GM19023 (cell line): ENCODE measurements around the gene SLC35E4.

ENCODE experiments used
- ATAC-seq: cut with Tn5 transposase; IDR thresholded peaks from one replicate; pipeline ENCODE4 v1.9.1; 2021; ENCODE audit warnings: mild to moderate bottlenecking, moderate library complexity; ENCODE audit not compliant: unreplicated experiment

Gene SLC35E4

DNA sequence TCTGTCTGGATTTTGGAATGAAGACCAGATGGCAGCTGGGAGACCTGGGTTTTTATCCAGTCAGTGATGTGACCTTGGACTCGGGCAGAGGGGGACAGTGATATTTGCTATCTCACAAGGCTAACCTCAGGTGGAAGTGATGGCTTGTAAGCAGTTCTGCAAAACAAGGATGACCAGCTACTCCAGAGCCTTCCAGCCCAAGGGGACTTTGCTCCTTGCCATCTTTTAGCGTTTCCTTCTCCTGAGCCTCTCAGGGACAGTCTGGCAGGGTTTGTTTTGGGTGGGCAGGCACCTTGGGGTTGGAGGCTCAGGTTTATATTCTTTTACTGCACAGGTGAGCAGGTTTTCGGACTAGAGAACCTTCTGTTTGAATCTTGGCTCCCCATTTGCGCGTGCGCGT is 49.6 kb downstream of the SLC35E4 start:
- ATAC-seq, result no peak

DNA sequence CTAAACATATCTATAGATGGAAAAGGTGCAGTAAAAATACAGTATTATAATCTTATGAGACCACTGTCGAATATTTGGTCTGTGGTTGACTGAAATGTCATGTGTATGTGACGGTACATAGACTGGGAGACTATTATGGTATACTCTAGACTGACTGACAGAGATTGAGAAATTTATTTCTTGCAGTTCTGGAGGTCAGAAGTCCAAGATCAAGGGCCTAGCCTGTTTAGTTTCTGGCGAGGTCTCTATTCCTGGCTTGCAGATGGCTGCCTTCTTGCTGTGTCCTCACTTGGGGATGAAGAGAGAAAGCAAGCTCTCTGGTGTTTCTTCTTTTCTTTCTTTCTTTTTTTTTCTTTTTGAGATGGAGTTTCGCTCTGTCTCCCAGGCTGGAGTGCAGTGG is 51.8 kb downstream of the SLC35E4 start:
- ATAC-seq, result no peak

DNA sequence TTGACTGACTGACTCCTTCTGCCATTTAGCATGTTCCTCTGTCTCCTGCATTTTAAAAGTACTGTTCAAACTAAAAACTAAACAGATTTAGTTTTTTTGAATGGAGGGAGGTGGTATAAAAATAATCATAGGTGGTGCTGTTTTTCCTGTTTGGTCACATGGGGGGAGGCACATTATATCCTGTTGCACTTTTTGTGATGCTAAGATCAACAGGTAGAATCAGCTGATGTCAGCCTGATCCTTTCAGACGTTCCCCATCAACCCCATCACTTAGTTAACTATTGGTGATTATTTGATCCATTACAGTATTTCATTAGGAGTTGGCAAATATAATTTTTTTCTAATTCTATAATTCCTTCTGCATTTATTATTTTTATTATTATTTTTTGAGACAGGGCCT is 54.0 kb downstream of the SLC35E4 start:
- no peak for ATAC-seq

DNA sequence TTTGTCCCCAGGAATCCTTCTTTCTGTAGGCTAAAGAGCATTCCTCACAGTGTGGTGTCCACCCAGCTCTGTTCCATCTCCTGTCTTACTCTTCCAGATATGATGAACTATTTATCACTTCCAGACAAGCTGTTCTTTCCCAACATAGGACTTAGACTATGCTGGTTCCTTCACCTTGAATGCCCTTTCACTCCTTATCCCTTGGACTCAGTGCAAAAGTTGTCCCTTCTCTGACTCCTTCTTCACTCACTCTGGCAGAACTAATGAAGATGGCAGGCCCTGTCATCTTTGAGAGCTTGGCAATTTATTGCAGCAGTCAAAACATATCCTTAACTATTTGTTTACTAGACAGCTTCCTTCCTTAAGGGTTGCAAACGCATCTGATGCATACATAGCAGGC is 55.6 kb downstream of the SLC35E4 start:
- ATAC-seq, result no peak

DNA sequence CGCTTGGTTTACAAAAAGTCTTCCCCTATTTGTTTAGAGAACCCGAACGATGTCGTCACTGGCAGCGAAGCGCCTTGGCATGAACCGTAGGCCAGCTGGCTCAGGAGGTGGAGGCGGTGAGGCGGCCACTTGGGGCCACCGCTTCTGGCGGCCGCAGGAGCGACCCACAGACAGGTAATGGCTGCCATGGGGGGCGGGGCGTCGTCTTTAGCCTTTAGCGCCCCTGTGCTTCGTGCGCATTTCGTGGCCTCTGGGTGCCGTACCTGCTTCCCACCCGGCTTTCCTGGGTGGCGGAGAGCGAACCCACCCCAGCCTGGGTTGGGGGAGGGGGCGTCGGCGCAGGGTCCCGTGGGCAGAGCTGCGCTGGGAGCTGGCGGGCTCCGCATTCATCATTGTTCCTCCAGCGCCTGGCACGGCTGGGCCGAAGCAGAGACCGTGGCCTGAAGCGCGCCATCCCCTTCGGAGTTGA is 58.6 kb downstream of the SLC35E4 start:
- ATAC-seq, result no peak

DNA sequence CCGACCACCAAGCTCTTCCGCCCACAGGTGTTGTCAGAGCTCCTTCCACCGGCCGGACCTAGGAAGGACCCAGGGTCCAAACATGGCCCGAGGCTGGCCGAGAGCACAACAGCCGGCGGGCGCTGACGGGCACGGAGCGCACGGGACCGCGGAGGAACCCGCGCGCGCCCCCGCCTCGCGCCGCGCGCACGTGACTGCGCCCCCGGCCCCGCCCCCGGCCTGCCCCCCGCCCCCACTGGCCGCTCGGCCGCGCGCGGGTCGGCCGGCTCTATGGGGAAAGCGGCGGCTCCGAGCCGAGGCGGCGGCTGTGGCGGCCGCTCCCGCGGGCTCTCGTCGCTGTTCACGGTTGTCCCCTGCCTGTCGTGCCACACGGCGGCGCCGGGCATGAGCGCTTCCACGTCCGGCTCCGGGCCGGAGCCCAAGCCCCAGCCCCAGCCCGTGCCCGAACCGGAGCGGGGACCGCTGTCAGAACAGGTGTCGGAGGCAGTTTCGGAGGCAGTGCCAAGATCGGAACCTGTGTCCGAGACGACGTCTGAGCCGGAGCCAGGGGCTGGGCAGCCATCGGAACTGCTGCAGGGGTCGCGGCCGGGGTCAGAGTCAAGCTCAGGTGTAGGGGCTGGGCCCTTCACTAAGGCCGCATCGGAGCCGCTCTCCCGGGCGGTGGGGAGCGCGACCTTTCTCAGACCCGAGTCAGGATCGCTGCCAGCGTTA is 59.2 kb downstream of the SLC35E4 start, which contains the start of gene OSBP2:
OSBP2 (plus strand) TSS at position 235 of the 711 bp plus-strand sequence; CDS start at position 271, 36 bp downstream.
- ATAC-seq, result no peak

DNA sequence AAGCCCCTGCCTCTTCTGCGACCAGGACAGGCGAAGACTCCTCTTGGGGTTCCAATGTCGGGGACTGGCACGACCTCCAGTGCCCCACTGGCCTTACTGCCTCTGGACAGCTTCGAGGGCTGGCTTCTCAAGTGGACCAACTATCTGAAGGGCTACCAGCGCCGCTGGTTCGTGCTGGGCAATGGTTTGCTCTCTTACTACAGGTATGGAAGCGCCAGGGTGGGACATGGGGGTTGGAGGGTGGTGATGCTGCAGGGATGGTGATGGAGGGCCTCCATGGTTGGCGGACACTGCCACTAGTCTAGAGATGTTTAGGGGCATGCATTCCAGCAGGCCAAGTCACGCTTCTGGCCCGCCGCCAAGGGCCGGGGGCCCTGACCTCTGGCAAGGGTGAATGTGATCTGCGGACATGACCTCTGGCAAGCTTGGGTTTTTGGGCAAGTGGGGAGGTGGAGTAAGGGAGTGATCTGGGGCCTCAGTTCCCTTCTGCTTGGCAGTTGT is 59.8 kb downstream of the SLC35E4 start:
- no peak for ATAC-seq

DNA sequence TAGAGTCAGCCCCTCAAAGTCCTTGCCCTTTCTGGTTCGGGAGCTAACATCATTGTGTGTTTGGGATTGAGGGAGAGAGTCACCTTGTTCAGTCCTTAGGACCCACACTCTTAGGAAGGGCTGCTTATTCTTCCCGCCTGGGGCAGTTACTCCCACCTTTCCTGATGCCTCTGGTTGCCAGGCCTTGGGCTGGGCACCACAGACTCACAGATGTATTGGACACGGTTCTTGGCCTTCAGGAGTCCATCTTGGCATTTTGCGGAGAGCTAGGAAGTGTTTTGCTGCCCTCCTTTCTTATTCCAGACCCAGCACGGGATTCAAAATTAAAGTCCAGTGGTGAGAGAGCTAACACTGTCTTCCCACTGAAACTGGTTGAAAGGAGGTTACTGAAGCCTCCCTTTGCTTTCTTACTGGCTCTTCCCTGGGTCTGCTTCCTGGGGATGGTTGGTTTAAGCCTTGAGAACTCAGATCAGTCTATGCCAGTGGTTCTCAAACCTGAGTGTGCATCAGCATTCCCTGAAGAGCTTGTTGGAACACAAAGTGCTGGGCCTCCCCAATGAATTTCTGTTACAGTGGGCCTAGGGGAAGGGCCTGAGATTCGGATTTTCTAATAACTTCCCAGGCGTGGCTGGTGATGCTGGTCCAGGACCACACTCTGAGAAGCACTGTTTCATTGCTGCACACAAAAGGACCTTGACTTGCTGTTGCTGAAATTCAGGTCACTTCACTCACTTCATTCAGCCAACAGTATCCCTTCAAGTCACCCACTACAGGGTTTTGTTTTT is 60.5 kb downstream of the SLC35E4 start:
- ATAC-seq, result no peak
